ENCODE measurements around the gene FAM53B.

DNA sequence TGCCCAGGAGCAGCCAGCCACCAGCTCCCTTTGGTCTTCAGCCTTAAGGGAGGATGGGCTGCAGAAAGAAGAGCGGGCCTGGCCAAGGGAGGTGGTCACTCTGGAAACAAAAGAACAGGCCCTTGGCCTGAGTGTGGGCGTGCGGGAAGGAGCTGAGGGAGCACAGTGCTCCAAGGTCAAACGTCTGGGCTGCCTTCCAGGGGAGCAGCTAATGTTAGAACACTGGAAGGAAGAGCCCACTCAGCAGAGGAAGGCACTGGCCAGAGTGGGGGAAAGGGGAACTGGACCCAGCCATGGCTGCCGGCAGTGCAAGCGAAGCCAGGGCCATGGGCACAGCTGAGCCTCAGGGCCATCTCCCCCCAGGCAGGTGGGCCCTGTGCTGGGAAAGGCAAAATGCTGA lies 42.7 kb downstream of the FAM53B start:
- no peak for TF ChIP-seq GATA2 (IDR thresholded peaks at IDR 0.05; ENCODE audit: low read depth, low read length)
- no peak for TF ChIP-seq GATA3 (IDR thresholded peaks at IDR 0.05; ENCODE audit: low read depth, low read length)

Data from SH-SY5Y (cell line).